ENCODE data around the gene PLXNA4. TPM values are rescaled to one million over a fixed set of nuclear protein-coding genes. Genes with fewer than 3 reads are reported as not detected.

PLXNA4 gene
- total and polyA plus RNA-seq, 8 donors: 0.19 to 1.6 (median 0.47) TPM

GRCh38 chr7:132422502-132423111 is 153.7 kb downstream of the PLXNA4 start:
- 71 to 75% methylated on average over 12 of the region's 12 CpGs for whole genome bisulfite sequencing, 2 donors

GRCh38 chr7:132420527-132420926 is 155.7 kb downstream of the PLXNA4 start:
- WGBS, 2 donors: 45 to 50% methylated on average over 2 of the region's 2 CpGs

More at GRCh38 chr7:132422502-132423111, 153.7 kb downstream of the PLXNA4 start:
- TF ChIP-seq CTCF (IDR thresholded peaks at IDR 0.05): no peak
- Histone ChIP-seq H3K36me3 (no peaks in the 10 kb centered on the region), H3K27me3 (no peaks in the 10 kb centered on the region), H3K4me3 (no peak overlapping the region), H3K9me3 (no peaks in the 10 kb centered on the region), H3K4me1 (no peaks in the 10 kb centered on the region), H3K27ac (no peak overlapping the region)
- intact Hi-C loops (cut with DNase I): no loop called here
- ATAC-seq (no peak), DNase-seq (no peak), FAIRE-seq (no peak)

GRCh38 chr7:132419542-132419941 is 156.7 kb downstream of the PLXNA4 start:
- FAIRE-seq (no peak), DNase-seq (no peak), ATAC-seq (peak in 1 of 4 donors; percentile 23)
- no peaks in the 10 kb centered on the region for H3K4me1 ChIP-seq
- TF ChIP-seq CTCF (IDR thresholded peaks at IDR 0.05): no peak
- H3K9me3 ChIP-seq: no peaks in the 10 kb centered on the region
- 41 to 50% methylated on average over 2 of the region's 2 CpGs for WGBS, 2 donors
- intact Hi-C loops (cut with DNase I): no loop called here
- no peak overlapping the region for H3K4me3 ChIP-seq
- H3K27me3 ChIP-seq: no peaks in the 10 kb centered on the region
- no peaks in the 10 kb centered on the region for H3K36me3 ChIP-seq
- H3K27ac ChIP-seq: no peak overlapping the region

More at GRCh38 chr7:132420527-132420926, 155.7 kb downstream of the PLXNA4 start:
- no peak for DNase-seq
- no peaks in the 10 kb centered on the region for H3K27me3 ChIP-seq
- TF ChIP-seq CTCF (IDR thresholded peaks at IDR 0.05): no peak
- no peaks in the 10 kb centered on the region for H3K9me3 ChIP-seq
- H3K4me1 ChIP-seq: no peaks in the 10 kb centered on the region
- intact Hi-C loops (cut with DNase I): no loop called here
- FAIRE-seq: no peak
- no peaks in the 10 kb centered on the region for H3K36me3 ChIP-seq
- H3K27ac ChIP-seq: no peak overlapping the region
- H3K4me3 ChIP-seq: no peak overlapping the region
- ATAC-seq: no peak

GRCh38 chr7:132418840-132419239 is 157.4 kb downstream of the PLXNA4 start:
- Histone ChIP-seq H3K4me1 (no peaks in the 10 kb centered on the region), H3K9me3 (no peaks in the 10 kb centered on the region), H3K4me3 (no peak overlapping the region), H3K27me3 (no peaks in the 10 kb centered on the region), H3K27ac (no peak overlapping the region), H3K36me3 (no peaks in the 10 kb centered on the region)
- no peak for TF ChIP-seq CTCF (IDR thresholded peaks at IDR 0.05)
- FAIRE-seq: no peak
- intact Hi-C loops (cut with DNase I): no loop called here
- 62 to 65% methylated on average over 6 of the region's 6 CpGs for WGBS, 2 donors
- DNase-seq: no peak
- no peak for ATAC-seq

- intact Hi-C loops (cut with DNase I): no loop called here
- H3K4me1 ChIP-seq: no peaks in the 10 kb centered on the region
- no peak overlapping the region for H3K4me3 ChIP-seq
- no peaks in the 10 kb centered on the region for H3K27me3 ChIP-seq
- FAIRE-seq: no peak
- no peak overlapping the region for H3K27ac ChIP-seq
- DNase-seq: no peak
- ATAC-seq: no peak
- no peaks in the 10 kb centered on the region for H3K9me3 ChIP-seq
- H3K36me3 ChIP-seq: no peaks in the 10 kb centered on the region
- 59 to 60% methylated on average over 9 of the region's 9 CpGs for WGBS, 2 donors
- no peak for TF ChIP-seq CTCF (IDR thresholded peaks at IDR 0.05)
These were observed 159.0 kb downstream of the PLXNA4 start for GRCh38 chr7:132417103-132417906.

Measured in pancreas (tissue), 10 donors.